IMR-90 (cell line): ENCODE measurements around the gene WDR1. TPM values are rescaled to one million over a fixed set of nuclear protein-coding genes. Genes with fewer than 3 reads are reported as not detected.
A peak's percentile ranks its signal among the peaks of the same experiment; 100 is the strongest.

Experiments
- ATAC-seq: fragments of 200-7000 bp; cut with Tn5 transposase; 2 replicates; pipeline ENCODE4 v1.9.1; 2020; ENCODE audit warnings: low read depth, mild to moderate bottlenecking, moderate library complexity
- BruUV-seq: library from RNA; stranded (reverse); fragments of 400-500 nt; replicated peaks from 2 replicates; lab custom pipeline; 2021; lab: Mats Ljungman, UMichigan
- CTCF ChIA-PET: fragments of 300-600 bp; formaldehyde crosslinking; extraction: SDS; loops from one replicate; lab custom pipeline; 2021; ENCODE audit warnings: antibody characterized with exemption; lab: Yijun Ruan, JAX
- POLR2A ChIA-PET: fragments of 300-600 bp; sonication (Branson Sonifier 250); formaldehyde crosslinking; loops from one replicate; lab custom pipeline; 2022; ENCODE audit warnings: antibody characterized with exemption; ENCODE audit not compliant: unreplicated experiment; lab: Charles Lee
- DNase-seq: peaks from one replicate; pipeline ENCODE4 v3.0.0; 2013
- H2AFZ ChIP-seq: replicated peaks from 2 replicates; pipeline ENCODE3; 2013; ENCODE audit warnings: low read length, mild to moderate bottlenecking; ENCODE audit not compliant: poor library complexity
- H2AK5ac ChIP-seq: 2 replicates; pipeline ENCODE4 v1.6.1; 2013; ENCODE audit warnings: low read depth, low read length, inconsistent platforms
- H2AK9ac ChIP-seq: replicated peaks from 2 replicates; pipeline ENCODE3; 2013; ENCODE audit warnings: mild to moderate bottlenecking, low read depth, low read length, moderate library complexity; ENCODE audit not compliant: poor library complexity
- H2BK120ac ChIP-seq: 2 replicates; pipeline ENCODE4 v1.6.1; 2013; ENCODE audit warnings: low read depth, low read length, inconsistent platforms
- H2BK15ac ChIP-seq: 3 replicates; pipeline ENCODE4 v1.6.1; 2013; ENCODE audit warnings: low read depth, low read length, inconsistent platforms
- H2BK20ac ChIP-seq: 2 replicates; pipeline ENCODE4 v1.6.1; 2013; ENCODE audit warnings: low read depth, mild to moderate bottlenecking, inconsistent platforms, low read length, moderate library complexity
- H2BK5ac ChIP-seq: 2 replicates; pipeline ENCODE4 v1.6.1; 2013; ENCODE audit warnings: mild to moderate bottlenecking, low read depth, low read length, inconsistent platforms; ENCODE audit not compliant: poor library complexity, severe bottlenecking
- H3K14ac ChIP-seq: replicated peaks from 2 replicates; pipeline ENCODE4 v1.6.1; 2013; ENCODE audit warnings: low read depth, low read length, inconsistent platforms
- H3K18ac ChIP-seq: 2 replicates; pipeline ENCODE4 v1.6.1; 2013; ENCODE audit warnings: low read depth, low read length, control low read depth
- H3K23ac ChIP-seq: 2 replicates; pipeline ENCODE4 v1.6.1; 2013; ENCODE audit warnings: low read depth, low read length, inconsistent platforms
- H3K27ac ChIP-seq: 2 replicates; pipeline ENCODE4 v1.5.1; 2013; ENCODE audit warnings: mild to moderate bottlenecking, control low read depth, low read length; ENCODE audit not compliant: insufficient read depth
- H3K27me3 ChIP-seq: 2 replicates; pipeline ENCODE4 v1.6.1; 2013; ENCODE audit warnings: low read length; ENCODE audit not compliant: control insufficient read depth, insufficient read depth
- H3K36me3 ChIP-seq: 2 replicates; pipeline ENCODE4 v1.6.1; 2013; ENCODE audit warnings: low read length, mixed read lengths; ENCODE audit not compliant: control insufficient read depth, insufficient read depth
- H3K4ac ChIP-seq: 2 replicates; pipeline ENCODE4 v1.6.1; 2013; ENCODE audit warnings: low read depth, low read length, inconsistent platforms
- H3K4me1 ChIP-seq: 2 replicates; pipeline ENCODE4 v1.6.1; 2013; ENCODE audit warnings: low read length, mixed read lengths; ENCODE audit not compliant: control insufficient read depth, insufficient read depth
- H3K4me2 ChIP-seq: 2 replicates; pipeline ENCODE4 v1.6.1; 2013; ENCODE audit warnings: low read depth, mild to moderate bottlenecking, control low read depth, low read length, moderate library complexity
- H3K4me3 ChIP-seq: 2 replicates; pipeline ENCODE4 v1.5.1; 2013; ENCODE audit warnings: low read depth, mild to moderate bottlenecking, control low read depth, low read length, moderate library complexity; ENCODE audit not compliant: insufficient read depth
- H3K56ac ChIP-seq: 2 replicates; pipeline ENCODE4 v1.6.1; 2013; ENCODE audit warnings: low read length, inconsistent platforms; ENCODE audit not compliant: insufficient read depth; ENCODE audit errors: extremely low read depth
- H3K79me1 ChIP-seq, 2 experiments: 2 replicates each; pipeline ENCODE4 v1.6.1; 2013; ENCODE audit warnings: low read length in 2 of 2, inconsistent platforms in 1 of 2, low read depth in 1 of 2
- H3K9ac ChIP-seq: 2 replicates; pipeline ENCODE4 v1.6.1; 2013; ENCODE audit warnings: low read depth, low read length, control low read depth
- H3K9me1 ChIP-seq: 2 replicates; pipeline ENCODE4 v1.6.1; 2013; ENCODE audit warnings: low read length, inconsistent platforms; ENCODE audit not compliant: insufficient read depth
- H3K9me3 ChIP-seq: 2 replicates; pipeline ENCODE4 v1.6.1; 2013; ENCODE audit warnings: low read length; ENCODE audit not compliant: control insufficient read depth, insufficient read depth
- H4K20me1 ChIP-seq: 2 replicates; pipeline ENCODE4 v1.6.1; 2013; ENCODE audit warnings: low read length, inconsistent platforms; ENCODE audit not compliant: insufficient read depth
- H4K5ac ChIP-seq: 2 replicates; pipeline ENCODE4 v1.6.1; 2013; ENCODE audit warnings: mild to moderate bottlenecking, low read depth, low read length, control low read depth
- H4K8ac ChIP-seq, 2 experiments: 2 replicates each; pipeline ENCODE4 v1.6.1; 2013; ENCODE audit warnings: low read depth in 2 of 2, low read length in 2 of 2, control low read depth in 1 of 2, inconsistent platforms in 1 of 2
- H4K91ac ChIP-seq: 2 replicates; pipeline ENCODE4 v1.6.1; 2013; ENCODE audit warnings: low read depth, low read length, inconsistent platforms; ENCODE audit not compliant: insufficient read depth
- BHLHE40 ChIP-seq: fragments of 150-350 bp; IDR thresholded peaks from 2 replicates; pipeline ENCODE4 v1.6.1; 2016; ENCODE audit warnings: mild to moderate bottlenecking, low read depth, low read length
- CTCF ChIP-seq: conservative IDR thresholded peaks from 2 replicates; pipeline ENCODE4 v1.5.1; 2012; ENCODE audit warnings: mild to moderate bottlenecking, low read depth, low read length, improper control_type of control experiment
- FOS ChIP-seq: fragments of 150-350 bp; IDR thresholded peaks from 2 replicates; pipeline ENCODE4 v1.6.1; 2016; ENCODE audit warnings: low read depth, low read length
- MAZ ChIP-seq: IDR thresholded peaks from 2 replicates; pipeline ENCODE4 v1.6.1; 2012; ENCODE audit warnings: low read depth, mild to moderate bottlenecking, low read length, improper control_type of control experiment, moderate library complexity, borderline replicate concordance
- MXI1 ChIP-seq: IDR thresholded peaks from 2 replicates; pipeline ENCODE4 v1.6.1; 2012; ENCODE audit warnings: low read depth, mild to moderate bottlenecking, low read length, moderate library complexity, borderline replicate concordance
- POLR2A ChIP-seq: IDR thresholded peaks from 2 replicates; pipeline ENCODE4 v1.6.1; 2012; ENCODE audit warnings: mild to moderate bottlenecking, low read depth, low read length
- RCOR1 ChIP-seq: IDR thresholded peaks from 2 replicates; pipeline ENCODE4 v1.6.1; 2012; ENCODE audit warnings: mild to moderate bottlenecking, low read length, improper control_type of control experiment; ENCODE audit not compliant: insufficient replicate concordance
- RFX5 ChIP-seq: IDR thresholded peaks from 2 replicates; pipeline ENCODE4 v1.8.0; 2012; ENCODE audit warnings: low read depth, mild to moderate bottlenecking, low read length, moderate library complexity
- WGBS, 2 experiments: methylation state at CpG; one replicate each; pipeline versions ENCODE4 v1.1.5 to v1.1.7; 2013; ENCODE audit warnings: missing lambda C conversion rate in 2 of 2; ENCODE audit not compliant: insufficient read length in 1 of 2; ENCODE audit errors: extremely low coverage in 2 of 2; 5-methylcytosine and 5-hydroxymethylcytosine counted together
- dilution Hi-C: fragments of 300-500 bp; cut with HindIII; formaldehyde crosslinking; loops from one replicate; pipeline ENCODE4 v1.14.3; 2018; ENCODE audit warnings: low sequenced_read_pairs; ENCODE audit not compliant: unreplicated experiment
- in situ Hi-C: fragments of 300-500 bp; cut with MboI; formaldehyde crosslinking; loops from 3 replicates; pipeline ENCODE4 v1.14.3; 2019; ENCODE audit warnings: low sequenced_read_pairs, inconsistent platforms, mixed read lengths
- intact Hi-C: fragments of 100-400 bp; cut with micrococcal nuclease; formaldehyde crosslinking; loops from 2 replicates; pipeline ENCODE4 v1.10.0; 2022
- polyA plus RNA-seq, 3 experiments: library from polyadenylated mRNA; depleted of rRNA; stranded (reverse); fragments of >200 nt; gene quantifications; 2 replicates each; pipeline ENCODE4 v1.2.3, GENCODE V29; 2012; ENCODE audit warnings: low replicate concordance in 1 of 3
- total RNA-seq: library from RNA; depleted of rRNA; stranded (reverse); fragments of >200 nt; gene quantifications from 2 replicates; pipeline ENCODE4 v1.2.3, GENCODE V29; 2012
- TF ChIP-seq, protein P1 (sequence below): fragments of 150-350 bp; IDR thresholded peaks from 2 replicates; pipeline ENCODE4 v1.6.1; 2017; ENCODE audit warnings: mild to moderate bottlenecking, antibody characterized with exemption, low read length, low read depth
- TF ChIP-seq, protein P2 (sequence below): fragments of 150-350 bp; IDR thresholded peaks from 2 replicates; pipeline ENCODE4 v1.6.1; 2016; ENCODE audit warnings: low read depth, mild to moderate bottlenecking, low read length, moderate library complexity, borderline replicate concordance

The WDR1 gene
- total and polyA plus RNA-seq, 2 of the 4 experiments (the other 2 are of a cell fraction), result 725 to 992 TPM

DNA sequence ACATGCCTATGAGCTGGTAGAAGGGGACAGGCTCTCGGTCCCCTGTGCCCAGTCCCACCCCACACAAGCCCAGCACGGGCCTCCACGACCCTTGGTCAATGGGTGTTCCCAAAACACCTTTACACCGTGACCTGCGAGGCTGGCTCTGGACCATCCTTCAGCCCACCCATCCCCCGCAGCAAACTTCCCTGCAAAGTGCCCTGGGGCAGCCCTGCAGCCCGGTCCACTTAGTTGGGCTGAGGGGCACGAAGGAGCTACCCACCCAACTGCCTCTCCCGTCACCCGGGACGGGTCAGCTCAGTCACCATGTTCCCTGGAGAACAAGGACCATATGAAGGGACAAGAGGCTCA is 23.4 kb downstream of the WDR1 start:
- no peak overlapping the region for H3K4me2 ChIP-seq
- peaks cover 100% of the 10 kb centered on the region for H4K20me1 ChIP-seq
- peak overlapping the region; percentile 34; the same call in 1 of the 2 replicates for H3K9ac ChIP-seq
- H3K27me3 ChIP-seq, result no peaks in the 10 kb centered on the region
- peak overlapping the region; percentile 35 for H2BK120ac ChIP-seq
- no peak overlapping the region for H3K4me3 ChIP-seq
- CTCF ChIA-PET, result interaction anchor here (1.0 kb wide), 1 partner anchor 26 kb away, joined by 3 read pairs; no protein-coding TSS in a partner anchor
- TF ChIP-seq, protein P1, sequence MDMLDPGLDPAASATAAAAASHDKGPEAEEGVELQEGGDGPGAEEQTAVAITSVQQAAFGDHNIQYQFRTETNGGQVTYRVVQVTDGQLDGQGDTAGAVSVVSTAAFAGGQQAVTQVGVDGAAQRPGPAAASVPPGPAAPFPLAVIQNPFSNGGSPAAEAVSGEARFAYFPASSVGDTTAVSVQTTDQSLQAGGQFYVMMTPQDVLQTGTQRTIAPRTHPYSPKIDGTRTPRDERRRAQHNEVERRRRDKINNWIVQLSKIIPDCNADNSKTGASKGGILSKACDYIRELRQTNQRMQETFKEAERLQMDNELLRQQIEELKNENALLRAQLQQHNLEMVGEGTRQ, result no peak
- no peak for TF ChIP-seq FOS
- TF ChIP-seq RCOR1, result no peak
- TF ChIP-seq RFX5, result no peak
- TF ChIP-seq, protein P2, sequence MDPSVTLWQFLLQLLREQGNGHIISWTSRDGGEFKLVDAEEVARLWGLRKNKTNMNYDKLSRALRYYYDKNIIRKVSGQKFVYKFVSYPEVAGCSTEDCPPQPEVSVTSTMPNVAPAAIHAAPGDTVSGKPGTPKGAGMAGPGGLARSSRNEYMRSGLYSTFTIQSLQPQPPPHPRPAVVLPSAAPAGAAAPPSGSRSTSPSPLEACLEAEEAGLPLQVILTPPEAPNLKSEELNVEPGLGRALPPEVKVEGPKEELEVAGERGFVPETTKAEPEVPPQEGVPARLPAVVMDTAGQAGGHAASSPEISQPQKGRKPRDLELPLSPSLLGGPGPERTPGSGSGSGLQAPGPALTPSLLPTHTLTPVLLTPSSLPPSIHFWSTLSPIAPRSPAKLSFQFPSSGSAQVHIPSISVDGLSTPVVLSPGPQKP, result no peak
- no peak for TF ChIP-seq MXI1
- TF ChIP-seq POLR2A, result no peak
- TF ChIP-seq MAZ, result no peak
- TF ChIP-seq BHLHE40, result no peak
- TF ChIP-seq CTCF, result no peak
- ATAC-seq (no peak), DNase-seq (no peak)
- H3K27ac ChIP-seq, result peak overlapping the region; percentile 89
- H3K56ac ChIP-seq, result no peak overlapping the region; the same call in 1 of the 2 replicates
- intact Hi-C loops (no loop called here), dilution Hi-C loops (no loop called here), in situ Hi-C loops (loop anchor here (25.0 kb wide), 2 partner anchors 94 to 1656 kb away; partner anchors contain the start of genes ACOX3 and TRMT44)
- H2AFZ ChIP-seq, result no peak overlapping the region
- H3K23ac ChIP-seq, result peak overlapping the region; percentile 35; the same call in 1 of the 2 replicates
- peak overlapping the region; percentile 7 for H4K5ac ChIP-seq
- no TSS peak for BruUV-seq
- H3K9me3 ChIP-seq, result no peaks in the 10 kb centered on the region
- H3K18ac ChIP-seq, result peak overlapping the region; percentile 39
- H3K79me1 ChIP-seq, result peaks cover 25 to 90% of the 10 kb centered on the region in 2 experiments
- H4K91ac ChIP-seq, result peak overlapping the region; percentile 78
- peak overlapping the region; percentile 83 for H2AK9ac ChIP-seq
- WGBS, 2 experiments, result no CpG with 5 or more reads among the region's 11 CpGs
- H4K8ac ChIP-seq, result peak overlapping the region; percentile 21 to 46; a peak in 3 of 4 replicates
- peaks cover 42% of the 10 kb centered on the region for H3K9me1 ChIP-seq
- H2BK5ac ChIP-seq, result peak overlapping the region; percentile 87
- peak overlapping the region; percentile 89 for H2AK5ac ChIP-seq
- no peak overlapping the region; the same call in 2 of the 3 replicates for H2BK15ac ChIP-seq
- H3K4ac ChIP-seq, result peak overlapping the region; percentile 82
- peaks cover 91% of the 10 kb centered on the region for H3K36me3 ChIP-seq
- peaks cover 51% of the 10 kb centered on the region for H3K4me1 ChIP-seq
- no peak overlapping the region; the same call in 1 of the 2 replicates for H2BK20ac ChIP-seq
- H3K14ac ChIP-seq, result peak overlapping the region; percentile 62; the same call in 1 of the 2 replicates
- POLR2A ChIA-PET, result interaction anchor here (0.6 to 1.0 kb wide), 2 partner anchors 14 to 26 kb away, joined by 3 read pairs; no protein-coding TSS in a partner anchor
